ENCODE data around the gene MAGI1.

MAGI1 gene

GRCh38 chr3:65808824-65809223 is 229.9 kb downstream of the MAGI1 start:
- Mint-ChIP-seq H3K4me1 (ENCODE audit: low read depth) (no peaks in the 10 kb centered on the region), H3K9me3 (no peaks in the 10 kb centered on the region), H3K27me3 (no peaks in the 10 kb centered on the region), H3K36me3 (ENCODE audit: low read depth) (no peaks in the 10 kb centered on the region), H3K4me3 (no peak overlapping the region), H3K27ac (no peak overlapping the region)
- intact Hi-C loops (cut with micrococcal nuclease) = no loop called here

- Mint-ChIP-seq H3K27ac (no peak overlapping the region), H3K4me1 (ENCODE audit: low read depth) (no peaks in the 10 kb centered on the region), H3K36me3 (ENCODE audit: low read depth) (no peaks in the 10 kb centered on the region), H3K9me3 (no peaks in the 10 kb centered on the region), H3K4me3 (no peak overlapping the region), H3K27me3 (no peaks in the 10 kb centered on the region)
- intact Hi-C loops (cut with micrococcal nuclease) = no loop called here
Measured at GRCh38 chr3:65808407-65808806, 230.3 kb downstream of the MAGI1 start.

GRCh38 chr3:65807225-65807624 is 231.5 kb downstream of the MAGI1 start:
- H3K4me3 Mint-ChIP-seq = no peak overlapping the region
- intact Hi-C loops (cut with micrococcal nuclease) = no loop called here
- H3K9me3 Mint-ChIP-seq = no peaks in the 10 kb centered on the region
- no peak overlapping the region for H3K27ac Mint-ChIP-seq
- H3K36me3 Mint-ChIP-seq (ENCODE audit: low read depth) = no peaks in the 10 kb centered on the region
- no peaks in the 10 kb centered on the region for H3K27me3 Mint-ChIP-seq
- H3K4me1 Mint-ChIP-seq (ENCODE audit: low read depth) = no peaks in the 10 kb centered on the region

- intact Hi-C loops (cut with micrococcal nuclease) = no loop called here
- Mint-ChIP-seq H3K36me3 (ENCODE audit: low read depth) (no peaks in the 10 kb centered on the region), H3K4me1 (ENCODE audit: low read depth) (no peaks in the 10 kb centered on the region), H3K27ac (no peak overlapping the region), H3K9me3 (no peaks in the 10 kb centered on the region), H3K27me3 (no peaks in the 10 kb centered on the region), H3K4me3 (no peak overlapping the region)
Measured at GRCh38 chr3:65806600-65806999, 232.1 kb downstream of the MAGI1 start.

- Mint-ChIP-seq H3K27me3 (no peaks in the 10 kb centered on the region), H3K4me1 (ENCODE audit: low read depth) (no peaks in the 10 kb centered on the region), H3K4me3 (no peak overlapping the region), H3K9me3 (no peaks in the 10 kb centered on the region), H3K36me3 (ENCODE audit: low read depth) (no peaks in the 10 kb centered on the region), H3K27ac (no peak overlapping the region)
- intact Hi-C loops (cut with micrococcal nuclease) = no loop called here
Measured at GRCh38 chr3:65796676-65797075, 242.0 kb downstream of the MAGI1 start.

GRCh38 chr3:65795166-65795565 is 243.6 kb downstream of the MAGI1 start:
- Mint-ChIP-seq H3K27me3 (no peaks in the 10 kb centered on the region), H3K36me3 (ENCODE audit: low read depth) (no peaks in the 10 kb centered on the region), H3K4me1 (ENCODE audit: low read depth) (no peaks in the 10 kb centered on the region), H3K27ac (no peak overlapping the region), H3K4me3 (no peak overlapping the region), H3K9me3 (no peaks in the 10 kb centered on the region)
- intact Hi-C loops (cut with micrococcal nuclease) = no loop called here

- intact Hi-C loops (cut with micrococcal nuclease) = no loop called here
- H3K9me3 Mint-ChIP-seq = no peaks in the 10 kb centered on the region
- H3K36me3 Mint-ChIP-seq (ENCODE audit: low read depth) = no peaks in the 10 kb centered on the region
- H3K27ac Mint-ChIP-seq = no peak overlapping the region
- H3K4me1 Mint-ChIP-seq (ENCODE audit: low read depth) = no peaks in the 10 kb centered on the region
- H3K27me3 Mint-ChIP-seq = no peaks in the 10 kb centered on the region
- H3K4me3 Mint-ChIP-seq = no peak overlapping the region
Measured at GRCh38 chr3:65793495-65794200, 245.1 kb downstream of the MAGI1 start.

- H3K36me3 Mint-ChIP-seq (ENCODE audit: low read depth) = no peaks in the 10 kb centered on the region
- H3K9me3 Mint-ChIP-seq = no peaks in the 10 kb centered on the region
- no peaks in the 10 kb centered on the region for H3K27me3 Mint-ChIP-seq
- intact Hi-C loops (cut with micrococcal nuclease) = no loop called here
- H3K4me3 Mint-ChIP-seq = no peak overlapping the region
- H3K4me1 Mint-ChIP-seq (ENCODE audit: low read depth) = no peaks in the 10 kb centered on the region
- H3K27ac Mint-ChIP-seq = no peak overlapping the region
Measured at GRCh38 chr3:65788461-65788860, 250.3 kb downstream of the MAGI1 start.

GRCh38 chr3:65787827-65788226 is 250.9 kb downstream of the MAGI1 start:
- no peaks in the 10 kb centered on the region for H3K36me3 Mint-ChIP-seq (ENCODE audit: low read depth)
- H3K27me3 Mint-ChIP-seq = no peaks in the 10 kb centered on the region
- no peaks in the 10 kb centered on the region for H3K9me3 Mint-ChIP-seq
- no peak overlapping the region for H3K4me3 Mint-ChIP-seq
- no peaks in the 10 kb centered on the region for H3K4me1 Mint-ChIP-seq (ENCODE audit: low read depth)
- no peak overlapping the region for H3K27ac Mint-ChIP-seq
- intact Hi-C loops (cut with micrococcal nuclease) = no loop called here

- Mint-ChIP-seq H3K9me3 (no peaks in the 10 kb centered on the region), H3K27ac (no peak overlapping the region), H3K36me3 (ENCODE audit: low read depth) (no peaks in the 10 kb centered on the region), H3K27me3 (no peaks in the 10 kb centered on the region), H3K4me3 (no peak overlapping the region), H3K4me1 (ENCODE audit: low read depth) (no peaks in the 10 kb centered on the region)
- intact Hi-C loops (cut with micrococcal nuclease) = no loop called here
Measured at GRCh38 chr3:65787340-65787739, 251.4 kb downstream of the MAGI1 start.

- no peaks in the 10 kb centered on the region for H3K36me3 Mint-ChIP-seq (ENCODE audit: low read depth)
- no peak overlapping the region for H3K4me3 Mint-ChIP-seq
- no peaks in the 10 kb centered on the region for H3K4me1 Mint-ChIP-seq (ENCODE audit: low read depth)
- no peaks in the 10 kb centered on the region for H3K9me3 Mint-ChIP-seq
- no peak overlapping the region for H3K27ac Mint-ChIP-seq
- intact Hi-C loops (cut with micrococcal nuclease) = no loop called here
- H3K27me3 Mint-ChIP-seq = no peaks in the 10 kb centered on the region
Measured at GRCh38 chr3:65786890-65787289, 251.8 kb downstream of the MAGI1 start.

GRCh38 chr3:65785065-65785645 is 253.6 kb downstream of the MAGI1 start:
- Mint-ChIP-seq H3K27ac (no peak overlapping the region), H3K36me3 (ENCODE audit: low read depth) (no peaks in the 10 kb centered on the region), H3K9me3 (no peaks in the 10 kb centered on the region), H3K4me1 (ENCODE audit: low read depth) (no peaks in the 10 kb centered on the region), H3K4me3 (no peak overlapping the region), H3K27me3 (no peaks in the 10 kb centered on the region)
- intact Hi-C loops (cut with micrococcal nuclease) = no loop called here

- H3K4me3 Mint-ChIP-seq = no peak overlapping the region
- no peaks in the 10 kb centered on the region for H3K9me3 Mint-ChIP-seq
- H3K27me3 Mint-ChIP-seq = no peaks in the 10 kb centered on the region
- intact Hi-C loops (cut with micrococcal nuclease) = no loop called here
- H3K4me1 Mint-ChIP-seq (ENCODE audit: low read depth) = no peaks in the 10 kb centered on the region
- no peak overlapping the region for H3K27ac Mint-ChIP-seq
- H3K36me3 Mint-ChIP-seq (ENCODE audit: low read depth) = no peaks in the 10 kb centered on the region
Measured at GRCh38 chr3:65783117-65783516, 255.6 kb downstream of the MAGI1 start.

GRCh38 chr3:65781594-65781993 is 257.1 kb downstream of the MAGI1 start:
- H3K27me3 Mint-ChIP-seq = no peaks in the 10 kb centered on the region
- intact Hi-C loops (cut with micrococcal nuclease) = no loop called here
- no peaks in the 10 kb centered on the region for H3K36me3 Mint-ChIP-seq (ENCODE audit: low read depth)

GRCh38 chr3:65779390-65779789 is 259.3 kb downstream of the MAGI1 start:
- Mint-ChIP-seq H3K27ac (no peak overlapping the region), H3K27me3 (no peaks in the 10 kb centered on the region), H3K4me1 (ENCODE audit: low read depth) (no peaks in the 10 kb centered on the region), H3K4me3 (no peak overlapping the region), H3K9me3 (no peaks in the 10 kb centered on the region), H3K36me3 (ENCODE audit: low read depth) (no peaks in the 10 kb centered on the region)
- intact Hi-C loops (cut with micrococcal nuclease) = no loop called here

More at GRCh38 chr3:65781594-65781993, 257.1 kb downstream of the MAGI1 start:
- H3K27ac Mint-ChIP-seq = no peak overlapping the region
- no peaks in the 10 kb centered on the region for H3K4me1 Mint-ChIP-seq (ENCODE audit: low read depth)
- H3K9me3 Mint-ChIP-seq = no peaks in the 10 kb centered on the region
- H3K4me3 Mint-ChIP-seq = no peak overlapping the region
